GM21825 (cell line): ENCODE data around the gene IFI30.
"Not testable (repeated sequence)": the region's sequence is repeated elsewhere in the genome, so short reads cannot be mapped to it uniquely, and the experiment has no call there.

Source experiments
- ATAC-seq: cut with Tn5 transposase; IDR thresholded peaks from one replicate; pipeline ENCODE4 v1.9.1; 2021; ENCODE audit warnings: mild to moderate bottlenecking, moderate library complexity; ENCODE audit not compliant: unreplicated experiment

The IFI30 gene

GRCh38 chr19:18152442-18152816 is 21.2 kb upstream of the IFI30 start:
- ATAC-seq, result peak; percentile 61

GRCh38 chr19:18152817-18153555 is 20.6 kb upstream of the IFI30 start, which contains the start of gene PIK3R2:
Gene PIK3R2 (plus strand): TSS chr19:18153163. CDS start chr19:18155880, 2,717 bp downstream.
- peak; percentile 71 for ATAC-seq

GRCh38 chr19:18153556-18154134 is 20.0 kb upstream of the IFI30 start:
- ATAC-seq, result no peak

- no peak for ATAC-seq
Observed at GRCh38 chr19:18155095-18156087, 18.2 kb upstream of the IFI30 start.

DNA sequence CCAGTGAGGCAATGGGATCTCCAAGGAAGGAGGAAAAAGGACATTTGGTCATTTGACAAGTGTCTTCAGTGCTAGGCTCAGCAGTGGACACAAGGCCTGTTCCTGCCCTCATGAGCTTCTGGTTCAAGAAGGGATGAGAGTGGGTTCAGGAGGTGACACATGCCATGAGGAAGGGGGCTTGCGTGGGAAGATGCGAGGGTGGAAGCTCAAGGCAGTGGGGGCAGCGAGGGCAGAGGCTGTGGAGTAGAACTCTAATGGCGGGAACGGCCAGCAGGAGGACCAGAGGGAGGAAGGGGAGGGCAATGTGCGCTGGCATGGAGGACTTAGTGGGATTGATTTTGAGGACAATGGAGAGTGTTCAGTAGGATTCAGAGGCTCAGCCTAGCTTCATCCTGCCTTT is 17.3 kb upstream of the IFI30 start:
- ATAC-seq, result no peak

DNA sequence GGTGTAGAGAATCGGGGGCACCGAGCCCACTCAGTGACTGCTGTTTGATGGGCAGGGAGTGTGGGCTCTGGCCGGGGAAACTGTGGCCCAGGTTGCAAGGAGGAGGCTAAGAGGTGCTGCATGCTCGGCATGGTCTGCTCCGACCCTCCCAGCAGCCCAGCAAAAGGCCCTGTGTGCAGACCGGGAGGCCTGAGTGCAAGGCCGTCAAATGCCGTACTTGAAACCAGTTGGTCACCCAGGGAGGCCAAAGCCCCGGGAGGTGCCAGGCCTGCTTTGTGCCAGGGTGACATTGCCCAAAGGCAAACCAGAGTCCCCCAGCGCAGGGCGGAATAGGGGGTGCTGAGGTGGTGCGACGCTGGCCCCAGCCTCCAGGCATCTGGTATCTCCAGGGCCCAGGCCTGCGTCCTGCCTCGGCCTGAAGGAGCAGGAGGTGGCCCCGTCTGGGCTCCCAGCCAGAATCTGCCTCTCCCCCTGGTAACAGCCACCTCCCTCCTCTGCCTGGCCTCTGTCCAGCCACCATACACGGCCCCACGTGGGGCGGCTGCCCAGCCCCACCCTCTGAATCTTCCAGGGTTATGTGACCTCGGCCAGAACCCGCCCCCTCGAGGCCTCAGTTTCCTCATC is 16.7 kb upstream of the IFI30 start:
- ATAC-seq, result no peak

- ATAC-seq, result no peak
Observed at GRCh38 chr19:18157465-18158063, 16.0 kb upstream of the IFI30 start.

DNA sequence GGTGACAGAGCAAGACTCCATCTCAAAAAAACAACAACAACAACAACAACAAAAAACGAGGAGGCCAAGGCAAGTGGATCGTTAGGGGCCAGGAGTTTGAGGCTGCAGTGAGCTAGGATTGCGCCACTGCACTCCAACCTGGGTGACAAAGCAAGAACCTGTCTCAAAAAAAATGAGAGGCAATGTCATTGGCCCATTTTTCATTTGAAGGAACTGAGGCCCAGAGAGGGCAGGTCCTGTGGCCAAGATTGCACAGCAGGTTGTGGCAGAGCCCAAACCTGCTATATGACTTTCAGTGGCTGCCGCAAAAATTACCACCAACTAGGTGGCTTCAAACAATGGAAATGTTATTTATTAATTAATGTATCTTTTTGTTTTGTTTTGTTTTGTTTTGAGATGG is 15.1 kb upstream of the IFI30 start:
- ATAC-seq, result no peak

- ATAC-seq, result not testable (repeated sequence)
Observed at GRCh38 chr19:18159059-18159616, 14.5 kb upstream of the IFI30 start.

- ATAC-seq, result no peak
Observed at GRCh38 chr19:18159810-18160209, 13.8 kb upstream of the IFI30 start.

- no peak for ATAC-seq
Observed at GRCh38 chr19:18160493-18160970, 13.1 kb upstream of the IFI30 start.

DNA sequence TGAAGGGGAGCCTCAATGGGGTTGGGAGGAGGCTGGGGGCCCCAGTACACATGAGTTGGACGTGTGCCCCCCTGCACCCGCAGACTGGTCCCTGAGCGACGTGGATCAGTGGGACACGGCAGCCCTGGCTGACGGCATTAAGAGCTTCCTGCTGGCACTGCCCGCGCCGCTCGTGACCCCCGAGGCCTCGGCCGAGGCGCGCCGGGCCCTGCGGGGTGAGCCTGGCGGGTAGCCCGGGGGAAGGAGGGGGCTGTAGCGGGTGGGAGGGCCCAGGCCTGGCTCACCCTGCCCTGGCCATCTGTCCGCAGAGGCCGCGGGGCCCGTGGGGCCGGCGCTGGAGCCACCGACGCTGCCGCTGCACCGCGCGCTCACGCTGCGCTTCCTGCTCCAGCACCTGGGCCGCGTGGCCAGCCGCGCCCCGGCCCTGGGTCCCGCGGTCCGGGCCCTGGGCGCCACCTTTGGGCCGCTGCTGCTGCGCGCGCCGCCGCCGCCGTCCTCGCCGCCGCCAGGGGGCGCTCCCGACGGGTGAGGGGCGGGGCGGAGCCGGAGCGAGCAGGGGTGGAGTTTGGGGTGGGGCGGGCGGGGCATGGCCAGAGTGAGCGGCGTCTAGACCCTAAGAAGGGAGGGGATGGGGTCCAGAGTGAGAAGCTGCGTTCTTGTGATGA is 12.5 kb upstream of the IFI30 start:
- peak; percentile 55 for ATAC-seq

- ATAC-seq, result no peak
Observed at GRCh38 chr19:18161636-18162002, 12.0 kb upstream of the IFI30 start.

GRCh38 chr19:18164072-18164471 is 9.5 kb upstream of the IFI30 start:
- no peak for ATAC-seq

- ATAC-seq, result no peak
Observed at GRCh38 chr19:18165794-18166544, 7.6 kb upstream of the IFI30 start.

- no peak for ATAC-seq
Observed at GRCh38 chr19:18167011-18167410, 6.6 kb upstream of the IFI30 start.

GRCh38 chr19:18167975-18168645 is 5.5 kb upstream of the IFI30 start:
- ATAC-seq, result no peak

GRCh38 chr19:18168673-18169381 is 4.8 kb upstream of the IFI30 start:
- no peak for ATAC-seq
